GM20000 (cell line): Measurements from ENCODE around the gene CCNYL1.
"Not testable (repeated sequence)": the region's sequence is repeated elsewhere in the genome, so short reads cannot be mapped to it uniquely, and the experiment has no call there.

Experiments
- DNase-seq: peaks from one replicate; pipeline ENCODE4 v3.0.0; 2012; ENCODE audit warnings: low spot score
- TF ChIP-seq, protein P1 (sequence below): IDR thresholded peaks from 2 replicates; pipeline ENCODE4 v1.5.1; 2012; ENCODE audit warnings: mild to moderate bottlenecking, control low read depth; ENCODE audit errors: extremely low read depth, missing control alignments

CCNYL1 gene

DNA sequence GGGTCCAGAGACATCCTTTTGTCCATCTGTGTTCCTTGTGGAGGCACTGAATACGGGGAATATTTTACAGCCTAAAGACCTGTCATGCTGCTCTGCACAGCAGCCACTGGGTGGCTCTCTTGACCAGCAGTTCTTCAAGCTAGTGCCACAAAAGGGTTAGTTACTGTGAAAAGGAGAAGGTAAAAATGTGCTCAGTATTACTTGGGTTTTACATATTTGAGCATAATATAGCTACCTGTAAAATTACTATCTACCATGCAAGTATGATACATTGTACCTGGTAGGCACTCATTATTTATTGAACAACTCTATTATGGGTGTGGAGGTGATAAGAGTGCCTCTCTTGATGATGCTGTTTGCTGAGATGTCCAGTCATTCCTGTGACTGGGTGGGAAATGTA, 34.7 kb downstream of the CCNYL1 start:
- DNase-seq: peak; percentile 58
- TF ChIP-seq, protein P1, sequence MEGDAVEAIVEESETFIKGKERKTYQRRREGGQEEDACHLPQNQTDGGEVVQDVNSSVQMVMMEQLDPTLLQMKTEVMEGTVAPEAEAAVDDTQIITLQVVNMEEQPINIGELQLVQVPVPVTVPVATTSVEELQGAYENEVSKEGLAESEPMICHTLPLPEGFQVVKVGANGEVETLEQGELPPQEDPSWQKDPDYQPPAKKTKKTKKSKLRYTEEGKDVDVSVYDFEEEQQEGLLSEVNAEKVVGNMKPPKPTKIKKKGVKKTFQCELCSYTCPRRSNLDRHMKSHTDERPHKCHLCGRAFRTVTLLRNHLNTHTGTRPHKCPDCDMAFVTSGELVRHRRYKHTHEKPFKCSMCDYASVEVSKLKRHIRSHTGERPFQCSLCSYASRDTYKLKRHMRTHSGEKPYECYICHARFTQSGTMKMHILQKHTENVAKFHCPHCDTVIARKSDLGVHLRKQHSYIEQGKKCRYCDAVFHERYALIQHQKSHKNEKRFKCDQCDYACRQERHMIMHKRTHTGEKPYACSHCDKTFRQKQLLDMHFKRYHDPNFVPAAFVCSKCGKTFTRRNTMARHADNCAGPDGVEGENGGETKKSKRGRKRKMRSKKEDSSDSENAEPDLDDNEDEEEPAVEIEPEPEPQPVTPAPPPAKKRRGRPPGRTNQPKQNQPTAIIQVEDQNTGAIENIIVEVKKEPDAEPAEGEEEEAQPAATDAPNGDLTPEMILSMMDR: peak; percentile 90

DNA sequence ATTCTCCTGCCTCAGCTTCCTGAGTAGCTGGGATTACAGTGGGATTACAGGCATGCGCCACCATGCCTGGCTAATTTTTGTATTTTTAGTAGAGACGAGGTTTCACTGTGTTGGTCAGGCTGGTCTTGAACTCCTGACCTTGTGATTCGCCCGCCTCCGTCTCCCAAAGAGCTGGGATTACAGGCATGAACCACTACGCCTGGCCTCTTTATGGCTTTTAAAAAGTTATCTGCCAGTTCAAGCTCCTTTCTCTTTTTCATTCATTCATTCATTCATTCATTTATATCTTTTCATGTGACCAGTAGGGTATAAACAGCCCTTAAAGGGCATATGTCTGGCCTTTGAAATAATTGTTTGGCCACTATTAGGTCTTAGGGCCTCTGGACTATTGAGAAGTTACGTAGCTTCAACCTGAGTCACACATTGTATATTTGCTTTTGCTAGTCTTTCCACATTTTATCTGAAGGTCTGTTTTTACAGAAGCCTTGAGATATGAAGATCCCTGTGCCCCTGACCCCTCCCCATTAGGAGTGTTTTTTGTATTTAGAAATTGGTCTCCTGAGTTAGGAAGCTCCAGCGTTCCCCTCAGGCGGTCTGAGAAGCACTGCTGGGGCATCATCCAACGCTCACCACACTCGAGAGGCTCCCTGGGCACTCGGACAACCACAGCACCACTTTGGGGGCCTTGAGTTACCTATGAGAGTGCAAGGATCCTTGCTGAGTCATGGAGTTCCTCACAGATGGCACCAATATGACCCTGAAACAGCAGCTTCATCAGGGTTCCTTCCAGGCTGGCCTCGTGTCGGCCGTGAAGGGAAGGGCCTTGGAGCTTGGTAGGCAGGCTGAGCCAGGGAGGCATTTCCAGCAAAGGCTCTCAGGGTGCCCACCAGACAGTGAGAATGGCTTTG, 36.5 kb downstream of the CCNYL1 start:
- DNase-seq: no peak
- TF ChIP-seq, protein P1: no peak

DNA sequence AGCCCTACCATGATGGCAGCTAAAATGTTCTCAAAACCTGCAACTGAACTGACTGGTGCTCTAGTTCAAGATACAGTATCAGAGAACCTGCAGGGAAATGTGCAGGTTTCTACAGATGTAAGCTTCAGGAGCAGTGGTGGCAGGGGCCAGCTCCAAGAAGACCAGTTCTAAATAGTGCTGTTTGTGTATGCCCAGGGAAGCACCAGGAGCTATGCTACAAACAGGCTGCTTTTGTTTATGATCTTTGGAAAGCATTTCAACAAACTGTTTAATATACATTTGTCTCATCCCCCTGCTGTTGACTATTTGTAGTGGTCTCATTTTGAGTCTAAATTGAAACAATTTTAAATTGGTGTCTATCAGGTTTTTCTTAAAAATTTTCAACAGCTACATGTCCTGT, 37.6 kb downstream of the CCNYL1 start:
- DNase-seq: no peak
- TF ChIP-seq, protein P1: no peak

DNA sequence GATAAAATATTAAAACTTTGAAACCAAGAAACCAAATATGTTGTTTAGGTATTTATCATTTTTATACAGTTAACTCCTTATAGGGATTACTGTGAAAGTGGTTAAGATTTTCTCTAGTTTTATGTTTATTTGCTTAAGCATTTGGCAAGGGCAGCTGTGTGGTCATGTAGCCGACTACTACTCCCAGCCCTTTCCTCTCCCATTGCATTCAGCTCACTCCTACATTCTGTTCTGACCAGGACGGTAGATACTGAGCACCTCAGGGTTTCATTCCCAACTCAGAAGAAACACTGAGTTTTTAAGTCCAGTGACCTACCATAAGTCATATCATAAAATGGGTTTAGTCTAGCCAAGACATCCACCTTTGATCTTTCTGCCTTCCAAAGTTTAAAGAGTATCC, 38.4 kb downstream of the CCNYL1 start:
- no peak for DNase-seq
- TF ChIP-seq, protein P1: no peak

DNA sequence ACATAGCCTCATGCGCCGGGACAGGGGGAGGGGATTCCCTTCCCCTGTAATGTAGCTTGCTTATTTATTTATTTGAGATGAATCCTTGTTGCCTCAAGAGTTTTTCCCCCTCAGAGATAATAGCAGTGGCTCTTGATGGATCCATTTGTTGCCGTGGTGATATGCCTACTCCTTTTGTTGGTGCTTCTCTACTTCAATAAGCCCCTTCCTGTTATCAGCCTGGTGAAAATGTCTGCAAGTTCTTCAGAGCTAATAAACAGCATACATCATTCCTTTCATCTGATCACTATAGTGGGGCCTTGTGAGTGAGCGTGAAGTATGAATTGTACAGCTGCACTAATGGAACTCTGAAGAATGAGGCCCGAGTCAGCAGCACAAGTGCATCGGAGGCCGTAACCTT, 38.9 kb downstream of the CCNYL1 start:
- no peak for DNase-seq
- TF ChIP-seq, protein P1: no peak

DNA sequence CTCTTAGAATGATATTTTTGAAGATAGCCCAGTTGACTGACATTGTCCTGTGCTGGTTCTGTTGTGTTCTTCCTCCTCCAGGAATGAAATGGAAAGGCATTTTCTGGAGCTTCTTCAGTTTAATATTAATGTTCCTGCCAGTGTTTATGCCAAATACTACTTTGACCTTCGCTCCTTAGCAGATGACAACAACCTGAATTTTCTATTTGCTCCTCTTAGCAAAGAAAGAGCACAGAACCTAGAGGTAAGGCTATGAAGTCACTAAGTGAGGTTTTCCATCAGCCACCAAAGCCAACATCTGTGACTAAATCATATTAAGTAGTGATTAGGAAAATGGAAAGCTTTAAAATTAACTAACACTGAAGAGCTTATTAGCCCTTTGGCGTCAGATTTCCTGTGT, 39.4 kb downstream of the CCNYL1 start:
- DNase-seq: no peak
- TF ChIP-seq, protein P1: no peak

DNA sequence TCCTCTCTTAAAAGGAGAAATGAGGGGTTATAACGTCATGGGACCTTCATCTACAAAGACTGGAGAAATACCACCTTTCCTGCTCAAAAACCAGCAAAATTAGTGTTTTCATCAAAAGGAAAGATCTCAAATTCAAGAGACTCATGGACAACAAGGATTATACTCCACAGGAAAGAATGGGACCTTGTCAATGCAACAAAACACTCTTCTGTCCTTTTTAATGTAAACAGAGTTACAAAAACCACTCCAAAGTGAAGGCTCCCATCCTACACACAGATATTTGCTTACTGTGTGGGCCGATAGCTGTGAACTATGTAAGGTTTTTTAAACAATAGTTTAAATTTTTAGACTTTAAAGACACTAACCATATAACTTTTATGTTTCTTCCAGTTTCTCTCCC, 42.2 kb downstream of the CCNYL1 start:
- not testable (repeated sequence) for DNase-seq
